ENCODE data around the gene RSPH9. TPM values are rescaled to one million over a fixed set of nuclear protein-coding genes. Genes with fewer than 3 reads are reported as not detected.

Gene RSPH9
- total RNA-seq, 2 experiments from 2014 or later: not detected

DNA sequence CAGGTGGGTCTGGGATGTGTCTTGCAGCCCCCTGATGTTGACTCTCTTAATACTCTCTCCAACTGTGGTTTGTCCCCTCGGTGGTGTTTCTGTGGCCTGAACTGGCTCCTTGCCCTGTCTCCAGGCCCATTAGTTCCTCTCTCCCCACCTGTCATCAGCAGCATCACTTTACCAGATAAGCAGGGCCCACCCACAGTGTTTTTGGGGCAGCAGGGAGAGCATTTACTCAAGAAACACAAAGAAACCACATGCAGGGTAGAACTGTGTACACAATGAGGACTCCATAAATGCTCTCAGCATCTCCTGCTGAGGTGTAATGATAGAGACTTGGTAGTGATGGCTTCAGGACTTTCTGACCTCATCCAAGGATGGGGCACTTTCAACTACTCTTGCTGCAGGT lies 62.9 kb downstream of the RSPH9 start:
- Mint-ChIP-seq H3K4me1 (peaks cover 20% of the 10 kb centered on the region), H3K27ac (no peak overlapping the region), H3K4me3 (no peak overlapping the region), H3K36me3 (no peaks in the 10 kb centered on the region), H3K27me3 (peaks cover 47% of the 10 kb centered on the region), H3K9me3 (no peaks in the 10 kb centered on the region)
- DNase-seq (no peak), ATAC-seq (ENCODE audit: low read depth) (no peak)
- POLR2A ChIA-PET: interaction anchor here (1.2 kb wide), 1 partner anchor 78 kb away, joined by 3 read pairs; no protein-coding TSS in a partner anchor

DNA sequence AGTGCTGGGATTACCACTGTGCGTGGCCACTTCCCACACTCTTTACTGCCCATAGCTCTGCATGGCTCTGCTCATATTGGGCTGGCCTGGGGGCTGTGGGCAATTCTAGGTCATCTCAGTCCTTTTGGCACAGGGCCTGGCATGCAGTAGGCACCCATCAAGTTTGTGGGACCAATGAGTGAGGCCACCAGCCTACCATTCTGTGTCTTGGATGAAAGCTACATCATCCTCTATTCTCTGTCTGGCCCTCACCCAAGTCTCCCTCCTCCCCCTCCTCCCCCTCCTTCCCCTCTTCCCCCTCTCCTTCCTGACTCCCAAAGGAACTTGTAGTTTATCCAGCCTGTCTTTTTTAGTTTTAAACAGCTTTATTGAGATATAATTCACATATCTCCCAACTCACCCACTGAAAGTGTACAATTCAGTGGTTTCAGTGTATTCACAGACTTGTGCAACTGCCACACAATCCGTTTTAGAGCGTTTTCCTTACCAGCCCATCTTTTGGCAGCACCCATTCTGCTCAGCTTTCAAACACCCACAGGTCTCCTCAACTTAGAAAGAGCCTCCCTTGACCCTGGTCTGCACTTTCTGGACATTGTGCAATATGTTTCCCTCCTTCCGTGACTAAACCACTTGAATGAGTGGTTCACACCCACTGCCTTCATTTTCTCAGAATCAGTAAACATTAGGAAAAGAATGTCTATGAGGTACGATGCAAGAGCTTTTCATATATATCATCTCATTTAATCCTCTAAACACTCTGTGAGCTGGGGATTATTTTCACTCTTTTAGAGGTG lies 64.2 kb downstream of the RSPH9 start:
- no peak for DNase-seq
- Mint-ChIP-seq H3K27ac (no peak overlapping the region), H3K9me3 (no peaks in the 10 kb centered on the region), H3K36me3 (no peaks in the 10 kb centered on the region), H3K27me3 (peaks cover 44% of the 10 kb centered on the region), H3K4me3 (no peak overlapping the region), H3K4me1 (peaks cover 20% of the 10 kb centered on the region)
- POLR2A ChIA-PET: interaction anchor here (1.2 kb wide), 1 partner anchor 79 kb away, joined by 3 read pairs; no protein-coding TSS in a partner anchor
- no peak for ATAC-seq (ENCODE audit: low read depth)

DNA sequence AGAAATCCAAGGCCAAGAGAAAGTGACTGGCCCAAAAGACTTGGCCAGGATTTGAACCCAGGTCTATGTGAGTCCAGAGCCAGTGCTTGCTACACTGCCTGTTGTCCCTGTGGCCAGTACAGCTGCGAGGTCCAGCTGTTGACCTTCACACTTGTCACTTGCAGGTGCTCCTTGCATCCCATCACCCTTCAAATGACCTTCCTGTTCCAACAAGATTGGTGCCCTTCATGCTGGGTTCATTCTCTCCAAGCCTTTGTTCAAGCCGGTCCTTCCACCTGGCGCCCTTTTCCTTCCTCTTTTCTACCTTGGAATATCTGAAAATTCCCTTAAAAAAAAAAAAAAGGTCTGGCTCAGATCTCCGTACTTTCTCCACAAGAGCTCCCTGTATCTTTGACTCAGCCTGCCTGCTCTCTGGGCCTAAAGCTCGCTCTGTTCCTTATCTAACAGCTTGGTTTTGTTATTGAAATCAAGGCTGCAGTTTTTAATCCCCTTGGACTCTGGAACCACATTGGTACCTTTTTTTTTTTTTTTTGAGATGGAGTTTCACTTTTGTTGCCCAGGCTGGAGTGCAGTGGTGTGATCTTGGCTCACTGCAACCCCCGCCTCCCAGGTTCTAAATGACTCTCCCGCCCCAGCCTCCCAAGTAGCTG lies 64.9 kb downstream of the RSPH9 start:
- POLR2A ChIA-PET: no interaction called here
- no peak for DNase-seq
- H3K27me3 Mint-ChIP-seq: peaks cover 40% of the 10 kb centered on the region
- H3K4me3 Mint-ChIP-seq: no peak overlapping the region
- no peak for ATAC-seq (ENCODE audit: low read depth)
- H3K9me3 Mint-ChIP-seq: no peaks in the 10 kb centered on the region
- H3K4me1 Mint-ChIP-seq: peaks cover 20% of the 10 kb centered on the region
- no peak overlapping the region for H3K27ac Mint-ChIP-seq
- H3K36me3 Mint-ChIP-seq: no peaks in the 10 kb centered on the region

DNA sequence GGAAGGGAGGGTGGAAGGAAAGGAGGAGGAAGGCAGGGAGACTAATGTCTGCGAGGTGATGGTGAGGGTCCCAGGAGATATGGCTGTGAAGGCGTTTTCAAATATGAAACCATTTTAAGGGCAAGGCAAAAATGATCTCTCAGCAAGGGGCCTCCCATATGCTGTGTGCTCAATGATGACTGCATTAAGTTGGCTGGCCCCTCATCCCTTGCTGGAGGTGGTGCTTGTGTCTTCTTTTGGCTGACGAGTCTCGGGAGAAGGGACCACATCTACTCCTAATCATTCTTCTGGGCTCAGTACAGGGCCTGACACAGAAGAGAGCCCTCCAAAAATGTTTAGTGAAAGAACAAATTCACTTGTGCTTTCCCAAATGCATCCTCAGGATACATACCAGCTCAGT lies 65.7 kb downstream of the RSPH9 start:
- POLR2A ChIA-PET: no interaction called here
- ATAC-seq (ENCODE audit: low read depth) (no peak), DNase-seq (no peak)
- no peak overlapping the region for H3K4me3 Mint-ChIP-seq
- peaks cover 20% of the 10 kb centered on the region for H3K4me1 Mint-ChIP-seq
- H3K36me3 Mint-ChIP-seq: no peaks in the 10 kb centered on the region
- H3K27ac Mint-ChIP-seq: no peak overlapping the region
- H3K9me3 Mint-ChIP-seq: no peaks in the 10 kb centered on the region
- peaks cover 34% of the 10 kb centered on the region for H3K27me3 Mint-ChIP-seq

DNA sequence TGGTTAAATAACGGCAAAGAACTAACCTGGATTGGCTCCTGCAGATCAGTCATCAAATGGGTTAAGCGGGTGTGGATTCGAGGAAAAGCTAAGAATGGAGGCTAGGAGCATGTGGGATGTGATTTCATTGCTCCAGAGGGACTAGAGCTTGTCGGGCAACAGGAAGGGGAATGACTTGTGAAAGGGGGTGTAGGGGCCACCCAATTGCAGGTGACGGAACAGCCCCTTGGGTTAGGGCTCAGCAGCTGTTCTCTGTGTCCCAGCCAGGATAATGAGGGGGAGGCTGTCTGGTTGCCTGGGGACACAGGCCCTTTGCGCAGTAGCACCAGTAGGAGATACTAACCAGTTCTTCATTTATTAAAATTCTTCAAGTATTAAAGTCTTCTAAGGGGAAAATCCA lies 67.7 kb downstream of the RSPH9 start:
- DNase-seq: no peak
- H3K4me1 Mint-ChIP-seq: peaks cover 15% of the 10 kb centered on the region
- ATAC-seq (ENCODE audit: low read depth): no peak
- H3K36me3 Mint-ChIP-seq: no peaks in the 10 kb centered on the region
- peaks cover 22% of the 10 kb centered on the region for H3K27me3 Mint-ChIP-seq
- POLR2A ChIA-PET: interaction anchor here (0.6 to 0.7 kb wide), 2 partner anchors 365 to 490 kb away, joined by 3 to 5 read pairs; no protein-coding TSS in a partner anchor
- H3K27ac Mint-ChIP-seq: no peak overlapping the region
- no peak overlapping the region for H3K4me3 Mint-ChIP-seq
- no peaks in the 10 kb centered on the region for H3K9me3 Mint-ChIP-seq

DNA sequence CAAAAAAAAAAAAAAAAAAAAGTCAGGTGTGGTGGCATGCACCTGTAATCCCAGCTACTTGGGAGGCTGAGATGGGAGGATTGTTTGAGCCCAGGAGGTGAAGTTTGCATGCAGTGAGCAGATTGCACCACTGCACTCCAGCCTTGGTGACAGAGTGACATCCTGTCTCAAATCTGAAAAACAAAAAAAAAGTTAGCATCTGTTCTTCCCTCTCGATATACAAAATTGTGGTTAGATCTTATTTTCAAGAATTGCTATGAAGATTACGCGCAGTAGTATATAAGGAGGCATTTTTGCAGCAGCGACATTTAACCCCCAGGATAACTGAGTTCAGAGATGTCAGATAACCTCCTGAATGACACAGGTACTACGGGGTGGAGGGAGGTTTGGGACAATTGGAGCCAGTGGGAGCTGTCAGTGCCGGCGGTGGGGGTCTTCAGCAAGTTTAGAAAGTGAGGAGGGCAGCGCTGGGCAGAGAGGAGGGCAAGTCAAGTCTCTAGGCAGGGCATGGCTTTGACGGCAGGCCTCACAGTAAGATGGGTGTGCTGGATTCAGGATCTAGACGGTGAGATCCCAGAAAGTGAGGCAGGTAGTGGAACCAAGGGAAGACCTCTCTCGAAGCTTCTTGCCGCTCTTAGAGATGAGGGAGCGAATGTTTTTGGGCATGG lies 68.9 kb downstream of the RSPH9 start:
- H3K27ac Mint-ChIP-seq: no peak overlapping the region
- H3K4me1 Mint-ChIP-seq: peaks cover 15% of the 10 kb centered on the region
- no peaks in the 10 kb centered on the region for H3K9me3 Mint-ChIP-seq
- no peak for ATAC-seq (ENCODE audit: low read depth)
- DNase-seq: no peak
- H3K4me3 Mint-ChIP-seq: no peak overlapping the region
- H3K36me3 Mint-ChIP-seq: no peaks in the 10 kb centered on the region
- POLR2A ChIA-PET: no interaction called here
- H3K27me3 Mint-ChIP-seq: peaks cover 19% of the 10 kb centered on the region

DNA sequence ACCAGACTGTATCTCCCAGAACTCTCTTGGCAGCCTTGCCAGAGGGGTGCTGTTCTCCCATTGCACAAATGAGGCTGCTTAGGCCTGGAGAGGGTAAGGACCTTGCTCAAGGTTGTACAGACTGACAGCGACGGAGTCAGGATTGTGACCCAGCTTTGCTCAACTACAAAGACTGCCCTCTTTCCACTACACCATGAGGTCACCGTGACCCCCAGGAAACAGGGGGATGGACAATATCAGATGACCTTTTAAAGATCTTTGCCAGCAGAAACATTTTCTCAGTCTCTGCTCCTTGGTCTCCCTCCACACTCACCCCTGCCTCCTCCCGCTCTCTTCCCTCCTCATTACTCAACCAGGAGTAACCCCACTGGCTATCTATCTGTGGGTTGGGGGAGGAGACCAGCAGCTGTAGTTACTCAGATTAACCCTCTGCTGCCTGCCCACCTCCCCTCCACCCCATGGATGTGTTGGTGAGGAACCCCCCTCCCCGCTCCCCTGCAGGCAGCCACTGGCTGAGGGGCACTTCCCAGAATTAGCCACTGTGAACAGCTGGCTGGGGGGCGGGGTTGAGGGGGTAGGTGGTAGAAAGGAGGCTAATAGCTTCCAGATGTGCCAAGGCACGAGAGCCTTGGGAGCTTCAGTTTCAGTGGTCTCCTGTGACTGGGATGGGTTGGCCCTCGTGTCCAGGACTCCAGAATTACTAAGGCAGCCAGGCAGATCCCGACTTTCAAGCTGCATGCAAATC lies 69.6 kb downstream of the RSPH9 start:
- Mint-ChIP-seq H3K4me1 (peaks cover 11% of the 10 kb centered on the region), H3K9me3 (no peaks in the 10 kb centered on the region), H3K27ac (no peak overlapping the region), H3K27me3 (peaks cover 19% of the 10 kb centered on the region), H3K36me3 (no peaks in the 10 kb centered on the region), H3K4me3 (no peak overlapping the region)
- no peak for ATAC-seq (ENCODE audit: low read depth)
- POLR2A ChIA-PET: interaction anchor here (0.6 kb wide), 1 partner anchor 72 kb away, joined by 3 read pairs; no protein-coding TSS in a partner anchor
- no peak for DNase-seq

DNA sequence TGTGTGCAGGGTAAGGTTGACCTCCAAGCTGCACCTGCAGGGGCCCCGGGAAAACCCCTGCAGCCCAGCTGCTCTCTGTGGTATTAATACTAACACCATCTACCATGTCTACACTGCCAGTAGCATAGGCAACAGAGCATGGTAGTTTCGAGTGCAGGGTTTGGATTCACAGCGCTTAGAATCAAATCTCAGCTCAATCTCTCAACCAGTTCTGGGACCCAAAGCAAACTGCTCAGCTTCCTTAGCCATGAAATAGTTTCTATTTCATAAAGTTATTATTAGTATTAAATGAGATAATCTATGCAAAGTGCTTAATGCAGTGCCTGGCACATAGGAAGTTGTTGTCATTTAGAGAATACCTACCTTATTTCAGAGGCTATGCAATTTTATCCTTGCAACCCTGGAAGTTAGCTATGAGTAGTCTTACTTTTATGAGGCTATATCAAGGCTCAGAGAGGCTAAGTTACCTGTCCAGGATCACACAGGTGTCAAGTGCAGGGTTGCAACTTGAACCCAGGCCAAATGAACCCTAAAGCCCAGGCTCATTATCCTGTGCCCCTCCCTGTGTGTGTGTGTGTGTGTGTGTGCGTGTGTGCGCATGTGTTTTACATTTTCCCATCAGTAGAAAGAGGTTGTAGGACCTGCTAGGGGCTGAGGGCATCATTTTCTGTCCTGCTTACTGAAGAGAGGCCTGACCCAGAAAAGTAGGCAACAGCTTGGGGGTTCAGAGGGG lies 70.4 kb downstream of the RSPH9 start:
- H3K27me3 Mint-ChIP-seq: peaks cover 19% of the 10 kb centered on the region
- no peak for DNase-seq
- no peaks in the 10 kb centered on the region for H3K36me3 Mint-ChIP-seq
- H3K27ac Mint-ChIP-seq: no peak overlapping the region
- no peaks in the 10 kb centered on the region for H3K9me3 Mint-ChIP-seq
- ATAC-seq (ENCODE audit: low read depth): no peak
- no peak overlapping the region for H3K4me3 Mint-ChIP-seq
- H3K4me1 Mint-ChIP-seq: peaks cover 8% of the 10 kb centered on the region
- POLR2A ChIA-PET: interaction anchor here (0.6 kb wide), 1 partner anchor 73 kb away, joined by 3 read pairs; no protein-coding TSS in a partner anchor

DNA sequence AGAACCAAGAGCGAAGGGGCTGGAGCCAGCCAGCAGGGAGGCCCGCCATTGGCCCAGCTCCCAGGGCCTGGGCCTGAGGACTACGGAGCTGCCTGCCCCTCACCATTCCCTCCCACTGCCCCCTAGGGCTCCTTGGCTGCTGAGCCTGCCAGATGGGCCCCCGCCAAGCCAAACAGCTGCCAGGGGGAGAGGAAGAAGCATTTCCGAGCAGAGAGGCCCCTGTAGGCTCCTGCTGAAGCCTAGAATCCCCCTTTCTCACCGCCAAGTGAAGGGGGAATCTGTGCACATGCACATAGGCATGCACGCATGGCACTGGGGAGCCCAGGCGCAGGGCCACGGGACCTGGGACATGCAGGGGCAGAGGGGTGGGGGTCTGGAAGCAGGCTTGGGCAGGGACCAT lies 71.3 kb downstream of the RSPH9 start:
- Mint-ChIP-seq H3K36me3 (no peaks in the 10 kb centered on the region), H3K27ac (no peak overlapping the region), H3K9me3 (no peaks in the 10 kb centered on the region), H3K4me3 (no peak overlapping the region), H3K4me1 (peaks cover 5% of the 10 kb centered on the region), H3K27me3 (peaks cover 18% of the 10 kb centered on the region)
- DNase-seq (no peak), ATAC-seq (ENCODE audit: low read depth) (no peak)
- POLR2A ChIA-PET: no interaction called here

DNA sequence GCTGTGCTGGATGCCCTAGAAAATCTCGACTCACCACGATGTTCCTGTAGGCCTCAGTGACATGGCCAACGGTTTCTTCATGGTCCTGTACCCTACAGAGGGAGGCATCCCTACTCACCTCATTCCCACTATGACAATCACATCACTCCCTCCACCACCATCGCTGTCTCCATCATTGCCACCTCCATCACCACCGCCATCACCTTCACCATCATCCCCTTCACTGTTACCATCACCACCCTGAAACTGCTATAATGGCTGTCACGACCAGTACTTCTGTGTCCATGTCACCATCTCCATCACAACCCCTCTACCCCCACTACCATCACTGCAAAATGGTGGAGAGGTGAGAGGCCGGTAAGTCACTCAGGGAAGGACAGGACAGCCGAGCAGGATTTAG lies 72.6 kb downstream of the RSPH9 start:
- Mint-ChIP-seq H3K4me1 (no peaks in the 10 kb centered on the region), H3K36me3 (no peaks in the 10 kb centered on the region), H3K4me3 (no peak overlapping the region), H3K27me3 (peaks cover 13% of the 10 kb centered on the region), H3K27ac (no peak overlapping the region), H3K9me3 (no peaks in the 10 kb centered on the region)
- ATAC-seq (ENCODE audit: low read depth) (no peak), DNase-seq (no peak)
- POLR2A ChIA-PET: no interaction called here

DNA sequence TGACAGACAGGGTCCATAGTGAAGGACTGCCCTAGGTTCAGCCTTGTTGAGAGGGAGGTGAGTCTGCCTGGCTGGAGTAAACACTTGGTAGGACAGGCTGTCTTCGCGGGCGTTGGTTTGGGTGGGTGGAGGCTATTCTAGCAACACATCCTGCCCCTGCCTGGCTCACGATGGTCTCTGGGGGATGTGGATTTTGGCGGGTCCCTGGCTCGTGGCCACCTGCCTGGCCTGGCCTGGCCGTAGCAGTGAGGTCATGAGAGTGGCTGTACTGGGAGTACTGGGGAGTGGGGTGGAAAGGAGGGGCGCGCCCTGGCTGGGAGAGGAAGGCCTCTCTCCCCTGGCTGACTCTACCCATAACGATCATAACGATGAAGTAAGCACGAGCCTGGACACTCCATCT lies 73.0 kb downstream of the RSPH9 start:
- H3K4me3 Mint-ChIP-seq: no peak overlapping the region
- POLR2A ChIA-PET: no interaction called here
- ATAC-seq (ENCODE audit: low read depth) (no peak), DNase-seq (no peak)
- H3K27ac Mint-ChIP-seq: no peak overlapping the region
- H3K9me3 Mint-ChIP-seq: no peaks in the 10 kb centered on the region
- peaks cover 13% of the 10 kb centered on the region for H3K27me3 Mint-ChIP-seq
- no peaks in the 10 kb centered on the region for H3K36me3 Mint-ChIP-seq
- H3K4me1 Mint-ChIP-seq: no peaks in the 10 kb centered on the region

DNA sequence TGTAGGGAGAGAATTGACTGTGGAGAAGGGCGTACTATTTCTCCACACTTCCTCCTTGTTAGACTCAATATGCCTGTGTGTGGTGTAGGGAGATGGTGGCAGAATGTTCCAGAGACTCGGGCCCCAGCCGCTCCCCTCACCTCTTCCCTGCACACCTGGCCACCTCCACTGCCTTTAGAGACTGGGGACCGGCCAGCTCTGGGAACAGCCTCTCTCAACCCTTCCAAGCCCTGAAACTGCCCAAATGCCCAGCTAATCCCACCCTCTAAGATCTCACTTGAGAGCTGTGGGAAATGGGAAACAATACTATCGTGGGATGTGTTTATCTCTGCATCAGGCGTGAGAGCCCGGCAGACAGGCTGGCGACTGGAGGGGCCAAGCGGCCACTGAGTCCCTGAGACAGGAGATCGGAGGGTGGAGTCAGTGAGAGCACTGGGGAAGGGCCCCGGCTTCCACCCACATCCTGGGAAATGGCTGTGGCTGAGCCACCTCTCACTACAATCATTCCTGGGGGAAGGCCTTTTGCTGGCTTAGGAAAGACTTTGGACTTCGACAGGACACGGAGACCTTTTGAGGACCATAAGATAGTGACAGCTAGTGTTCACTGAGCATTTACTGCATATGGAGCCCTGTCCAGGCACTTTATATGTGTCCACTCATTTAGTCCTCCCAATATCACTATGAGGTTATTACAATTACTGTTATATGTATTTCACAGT lies 73.7 kb downstream of the RSPH9 start:
- POLR2A ChIA-PET: no interaction called here

More for the DNA sequence above, 73.7 kb downstream of the RSPH9 start:
- no peak overlapping the region for H3K27ac Mint-ChIP-seq
- H3K9me3 Mint-ChIP-seq: no peaks in the 10 kb centered on the region
- H3K4me1 Mint-ChIP-seq: peaks cover under 1% of the 10 kb centered on the region
- H3K27me3 Mint-ChIP-seq: peaks cover 13% of the 10 kb centered on the region
- H3K4me3 Mint-ChIP-seq: no peak overlapping the region
- ATAC-seq (ENCODE audit: low read depth) (no peak), DNase-seq (no peak)
- no peaks in the 10 kb centered on the region for H3K36me3 Mint-ChIP-seq
